Trophoblast cell (in vitro differentiated cells and primary cell): ENCODE data around the gene STK33.
"Not testable (repeated sequence)": the region's sequence is repeated elsewhere in the genome, so short reads cannot be mapped to it uniquely, and the experiment has no call there.

Source experiments
- DNase-seq, 2 donors: peaks; one replicate each; pipeline ENCODE4 v3.0.0-alpha.2; 2016
- H2AFZ ChIP-seq: 2 replicates; pipeline ENCODE4 v1.6.1; 2013; ENCODE audit warnings: low read length, moderate library complexity, mild to moderate bottlenecking; ENCODE audit not compliant: insufficient read depth, poor library complexity
- H2AK5ac ChIP-seq: 2 replicates; pipeline ENCODE4 v1.6.1; 2013; ENCODE audit warnings: mild to moderate bottlenecking, low read length
- H2BK120ac ChIP-seq: 2 replicates; pipeline ENCODE4 v1.6.1; 2013; ENCODE audit warnings: low read length, mild to moderate bottlenecking, moderate library complexity; ENCODE audit not compliant: insufficient read depth, poor library complexity
- H2BK12ac ChIP-seq: 2 replicates; pipeline ENCODE4 v1.6.1; 2013; ENCODE audit warnings: mild to moderate bottlenecking, low read length, moderate library complexity
- H2BK5ac ChIP-seq: 2 replicates; pipeline ENCODE4 v1.6.1; 2013; ENCODE audit warnings: low read length, low read depth, moderate library complexity, mild to moderate bottlenecking; ENCODE audit not compliant: poor library complexity
- H3K14ac ChIP-seq: 2 replicates; pipeline ENCODE4 v1.6.1; 2013; ENCODE audit warnings: mild to moderate bottlenecking, low read length
- H3K18ac ChIP-seq: 2 replicates; pipeline ENCODE4 v1.6.1; 2013; ENCODE audit warnings: mild to moderate bottlenecking, low read length
- H3K23ac ChIP-seq: 2 replicates; pipeline ENCODE4 v1.6.1; 2013; ENCODE audit warnings: low read length
- H3K27ac ChIP-seq: 2 replicates; pipeline ENCODE4 v1.5.1; 2013; ENCODE audit warnings: low read depth, mild to moderate bottlenecking, inconsistent platforms, low read length, moderate library complexity
- H3K27me3 ChIP-seq: 2 replicates; pipeline ENCODE4 v1.6.1; 2013; ENCODE audit warnings: inconsistent platforms, mild to moderate bottlenecking, low read length, moderate library complexity; ENCODE audit not compliant: insufficient read depth
- H3K36me3 ChIP-seq, 2 experiments: 1 replicate in 1 of 2; 2 replicates in 1 of 2; pipeline ENCODE4 v1.6.1; 2013; ENCODE audit warnings: low read length in 2 of 2, mild to moderate bottlenecking in 2 of 2, moderate library complexity in 1 of 2; ENCODE audit not compliant: insufficient read depth in 2 of 2, control insufficient read depth in 1 of 2
- H3K4ac ChIP-seq: 2 replicates; pipeline ENCODE4 v1.6.1; 2013; ENCODE audit warnings: low read depth, mild to moderate bottlenecking, low read length, moderate library complexity
- H3K4me1 ChIP-seq, 2 experiments: 1 replicate in 1 of 2; 2 replicates in 1 of 2; pipeline ENCODE4 v1.6.1; 2013; ENCODE audit warnings: low read length in 2 of 2, mild to moderate bottlenecking in 2 of 2, moderate library complexity in 1 of 2; ENCODE audit not compliant: insufficient read depth in 2 of 2, control insufficient read depth in 1 of 2
- H3K4me2 ChIP-seq: 2 replicates; pipeline ENCODE4 v1.6.1; 2013; ENCODE audit warnings: inconsistent platforms, mild to moderate bottlenecking, low read length, moderate library complexity
- H3K4me3 ChIP-seq: 2 replicates; pipeline ENCODE4 v1.5.1; 2013; ENCODE audit warnings: mild to moderate bottlenecking, low read depth, low read length, inconsistent platforms
- H3K79me1 ChIP-seq: one replicate; pipeline ENCODE4 v1.6.1; 2013; ENCODE audit warnings: low read length
- H3K79me2 ChIP-seq: 2 replicates; pipeline ENCODE4 v1.6.1; 2013; ENCODE audit warnings: low read length, mild to moderate bottlenecking; ENCODE audit not compliant: control insufficient read depth, insufficient read depth, poor library complexity
- H3K9ac ChIP-seq: 2 replicates; pipeline ENCODE4 v1.6.1; 2013; ENCODE audit warnings: mild to moderate bottlenecking, low read length
- H3K9me3 ChIP-seq: 2 replicates; pipeline ENCODE4 v1.6.1; 2013; ENCODE audit warnings: low read depth, mild to moderate bottlenecking, control low read depth, inconsistent platforms, low read length; ENCODE audit not compliant: insufficient read depth
- H4K12ac ChIP-seq: 2 replicates; pipeline ENCODE4 v1.6.1; 2013; ENCODE audit warnings: low read depth, mild to moderate bottlenecking, low read length, moderate library complexity
- H4K8ac ChIP-seq: 2 replicates; pipeline ENCODE4 v1.6.1; 2013; ENCODE audit warnings: low read depth, mild to moderate bottlenecking, low read length, moderate library complexity
- H4K91ac ChIP-seq: one replicate; pipeline ENCODE4 v1.6.1; 2013; ENCODE audit warnings: low read depth, mild to moderate bottlenecking, low read length, moderate library complexity
- WGBS: extraction: QIAGEN DNeasy Blood & Tissue Kit; methylation state at CpG from one replicate; pipeline ENCODE4 v1.1.7; 2013; ENCODE audit warnings: missing lambda C conversion rate; ENCODE audit not compliant: insufficient read length, insufficient coverage; ENCODE audit errors: extremely low coverage; 5-methylcytosine and 5-hydroxymethylcytosine counted together

STK33 gene

GRCh38 chr11:8480858-8481257 lies 113.2 kb downstream of the STK33 start:
- Histone ChIP-seq H3K27me3 (no peaks in the 10 kb centered on the region), H3K18ac (no peak overlapping the region), H3K4me1 (no peaks in the 10 kb centered on the region), H3K9me3 (no peaks in the 10 kb centered on the region), H4K8ac (no peak overlapping the region), H3K4me2 (no peak overlapping the region), H2AFZ (no peak overlapping the region), H3K4me3 (no peak overlapping the region), H2BK5ac (no peak overlapping the region), H4K91ac (no peak overlapping the region), H3K14ac (no peak overlapping the region), H3K4ac (no peak overlapping the region), H2AK5ac (no peak overlapping the region), H3K23ac (no peak overlapping the region), H3K27ac (no peak overlapping the region), H3K79me2 (no peaks in the 10 kb centered on the region), H3K36me3 (no peaks in the 10 kb centered on the region), H2BK12ac (no peak overlapping the region), H4K12ac (no peak overlapping the region), H3K9ac (no peak overlapping the region), H3K79me1 (no peaks in the 10 kb centered on the region), H2BK120ac (no peak overlapping the region)
- DNase-seq, result no peak
- WGBS, result no CpG with 5 or more reads among the region's 3 CpGs

- Histone ChIP-seq H2BK5ac (no peak overlapping the region), H3K4me3 (no peak overlapping the region), H4K8ac (no peak overlapping the region), H3K23ac (no peak overlapping the region), H4K12ac (no peak overlapping the region), H3K4ac (no peak overlapping the region), H2BK120ac (no peak overlapping the region), H3K27ac (no peak overlapping the region), H3K9me3 (no peaks in the 10 kb centered on the region), H3K9ac (no peak overlapping the region), H3K79me1 (no peaks in the 10 kb centered on the region), H3K4me1 (no peaks in the 10 kb centered on the region), H3K36me3 (no peaks in the 10 kb centered on the region), H3K79me2 (no peaks in the 10 kb centered on the region), H3K4me2 (no peak overlapping the region), H2AK5ac (no peak overlapping the region), H3K14ac (no peak overlapping the region), H4K91ac (no peak overlapping the region), H2BK12ac (no peak overlapping the region), H2AFZ (no peak overlapping the region), H3K18ac (no peak overlapping the region), H3K27me3 (no peaks in the 10 kb centered on the region)
- no CpG with 5 or more reads among the region's 1 CpG for WGBS
- DNase-seq, result no peak
These were observed 116.3 kb downstream of the STK33 start for GRCh38 chr11:8477680-8478079.

DNA sequence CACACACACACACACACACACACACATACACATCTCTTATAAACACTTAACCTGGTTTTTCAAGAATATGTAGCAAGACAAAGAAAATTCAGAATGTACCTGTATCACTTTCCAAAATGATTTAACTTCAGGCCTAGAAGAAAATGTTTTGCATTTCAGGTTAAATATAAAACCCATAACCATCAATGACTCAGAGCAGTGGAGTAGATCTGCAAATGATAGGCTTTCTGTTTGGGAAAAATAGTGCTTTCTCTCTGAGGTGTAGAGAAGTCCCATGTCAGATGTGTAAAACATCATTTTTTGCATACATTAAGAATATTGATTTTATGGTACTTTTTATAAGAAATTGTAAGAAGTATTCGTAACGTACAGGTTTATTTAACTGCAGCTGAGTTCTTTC lies 116.9 kb downstream of the STK33 start:
- no peak overlapping the region for H2BK12ac ChIP-seq
- no CpG with 5 or more reads among the region's 2 CpGs for WGBS
- H2BK5ac ChIP-seq, result no peak overlapping the region
- H3K27ac ChIP-seq, result no peak overlapping the region
- H3K4me3 ChIP-seq, result no peak overlapping the region
- no peak overlapping the region for H4K8ac ChIP-seq
- H2AFZ ChIP-seq, result no peak overlapping the region
- no peak overlapping the region for H3K14ac ChIP-seq
- no peak overlapping the region for H2BK120ac ChIP-seq
- no peak overlapping the region for H4K12ac ChIP-seq
- no peaks in the 10 kb centered on the region for H3K4me1 ChIP-seq
- H2AK5ac ChIP-seq, result no peak overlapping the region
- no peaks in the 10 kb centered on the region for H3K27me3 ChIP-seq
- no peak overlapping the region for H3K18ac ChIP-seq
- H3K23ac ChIP-seq, result no peak overlapping the region
- no peak overlapping the region for H4K91ac ChIP-seq
- no peak for DNase-seq
- no peak overlapping the region for H3K4ac ChIP-seq
- H3K9me3 ChIP-seq, result no peaks in the 10 kb centered on the region
- H3K36me3 ChIP-seq, result no peaks in the 10 kb centered on the region
- no peak overlapping the region for H3K9ac ChIP-seq
- no peaks in the 10 kb centered on the region for H3K79me1 ChIP-seq
- H3K79me2 ChIP-seq, result no peaks in the 10 kb centered on the region
- H3K4me2 ChIP-seq, result no peak overlapping the region

GRCh38 chr11:8467806-8468205 lies 126.2 kb downstream of the STK33 start:
- not testable (repeated sequence) for H3K4me1 ChIP-seq, H3K9me3 ChIP-seq, H3K14ac ChIP-seq, H3K4me2 ChIP-seq, H3K79me1 ChIP-seq, H4K91ac ChIP-seq, H2BK12ac ChIP-seq, H4K12ac ChIP-seq, H2AK5ac ChIP-seq, H3K18ac ChIP-seq, H3K36me3 ChIP-seq, H2BK120ac ChIP-seq, H3K4ac ChIP-seq, H3K9ac ChIP-seq, H3K4me3 ChIP-seq, H3K27me3 ChIP-seq, DNase-seq, H3K79me2 ChIP-seq, H3K27ac ChIP-seq, H2BK5ac ChIP-seq, H3K23ac ChIP-seq, H4K8ac ChIP-seq, H2AFZ ChIP-seq
- no CpG with 5 or more reads among the region's 5 CpGs for WGBS
